HG02840 (cell line): ENCODE measurements around the gene NUAK1.

Experiments
- ATAC-seq: cut with Tn5 transposase; IDR thresholded peaks from one replicate; pipeline ENCODE4 v1.9.1; 2021; ENCODE audit warnings: mild to moderate bottlenecking, moderate library complexity, moderate number of reproducible peaks; ENCODE audit not compliant: unreplicated experiment, low FRiP score

NUAK1 gene

DNA sequence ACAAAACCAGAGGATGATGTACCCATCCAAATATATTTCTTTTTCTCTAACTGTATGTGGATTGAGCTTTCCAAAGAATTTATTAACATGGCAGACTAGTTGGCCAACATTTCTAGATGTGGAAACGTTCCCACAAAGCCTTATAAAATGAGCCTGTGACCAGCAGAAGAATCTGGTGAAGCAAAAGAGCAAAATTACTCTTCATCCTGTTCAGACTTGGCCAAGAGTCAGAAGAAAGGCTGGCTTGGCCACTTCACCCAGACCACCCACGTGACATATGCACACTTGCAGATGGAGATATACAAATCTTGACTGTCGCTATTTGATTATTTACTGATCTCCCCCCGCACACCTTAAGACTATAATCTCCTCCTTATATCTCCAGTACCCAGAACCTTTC lies 96.7 kb downstream of the NUAK1 start:
- ATAC-seq, result no peak

DNA sequence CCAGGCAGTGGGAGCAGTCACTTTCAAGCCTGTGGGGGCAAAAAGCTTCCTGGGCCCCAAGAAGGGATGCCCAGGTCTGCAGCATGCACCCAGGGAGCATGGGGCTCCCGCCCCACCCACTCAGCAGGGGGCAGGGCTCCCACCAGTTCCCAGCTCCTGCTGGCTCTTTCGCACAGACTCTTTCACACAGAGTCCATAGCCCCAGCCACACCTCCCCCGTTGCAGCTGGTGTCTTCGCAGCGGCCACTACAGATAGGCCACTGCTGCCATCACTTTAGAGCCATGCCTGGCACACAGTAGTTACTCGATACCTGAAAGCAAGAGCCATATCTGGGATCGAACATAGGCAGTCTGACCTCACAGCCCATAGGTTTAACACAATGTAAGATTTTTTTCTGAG lies 98.2 kb downstream of the NUAK1 start:
- no peak for ATAC-seq

DNA sequence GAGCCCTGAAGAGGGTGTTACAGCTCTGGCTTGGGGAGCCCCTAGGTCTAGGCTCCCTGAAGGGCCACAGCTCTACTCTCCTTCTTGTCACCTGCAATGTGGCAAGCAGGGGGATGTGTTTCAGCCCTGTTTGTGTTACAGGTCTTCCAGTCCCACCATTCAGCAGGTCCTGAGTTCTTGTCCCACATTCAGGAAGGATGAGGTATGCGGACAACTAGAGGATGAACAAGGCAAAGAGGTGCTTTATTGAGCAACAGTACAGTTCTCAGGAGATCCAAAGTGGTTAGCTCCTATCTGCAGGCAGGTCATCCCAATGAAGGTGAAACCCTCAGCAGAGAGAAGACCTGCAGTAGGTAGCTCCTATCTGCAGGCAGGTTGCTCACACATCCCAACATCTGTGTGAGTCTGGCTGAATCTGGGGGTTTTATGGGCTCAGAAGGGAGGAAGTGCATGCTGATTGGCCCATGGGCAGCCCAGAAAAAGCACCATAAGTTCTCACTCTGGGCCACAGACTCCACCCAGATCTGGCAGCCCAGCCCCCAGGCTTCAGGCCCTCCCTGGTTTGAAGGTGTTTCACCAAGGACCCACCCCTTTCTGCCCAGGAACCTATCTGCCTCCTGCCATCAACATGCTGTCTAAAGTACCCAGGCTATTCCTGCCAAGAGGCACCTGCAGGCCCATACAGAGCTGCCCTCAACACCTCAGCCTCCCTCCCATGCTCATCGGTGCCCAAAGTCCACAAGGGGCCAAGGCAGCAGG lies 98.9 kb downstream of the NUAK1 start:
- ATAC-seq, result no peak

DNA sequence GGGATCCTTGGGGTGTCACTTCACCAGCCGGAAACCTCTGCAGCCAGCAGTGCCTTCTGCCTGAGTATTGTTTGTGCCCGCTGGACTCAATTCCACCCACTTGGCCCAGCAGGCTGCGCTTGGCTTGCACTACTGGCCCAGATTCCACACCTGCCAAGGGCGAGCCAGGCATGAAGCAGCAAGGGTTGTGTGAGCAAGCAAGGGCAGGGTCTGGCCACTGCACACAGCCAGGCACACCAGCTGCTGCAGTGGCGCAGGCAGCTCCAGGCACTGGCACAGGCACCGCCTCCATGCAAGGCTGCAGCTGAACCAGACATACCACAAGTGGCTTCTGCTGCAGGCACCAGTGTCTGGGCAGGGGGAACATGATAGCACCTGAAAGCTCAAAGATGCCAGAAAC lies 99.5 kb downstream of the NUAK1 start:
- no peak for ATAC-seq

DNA sequence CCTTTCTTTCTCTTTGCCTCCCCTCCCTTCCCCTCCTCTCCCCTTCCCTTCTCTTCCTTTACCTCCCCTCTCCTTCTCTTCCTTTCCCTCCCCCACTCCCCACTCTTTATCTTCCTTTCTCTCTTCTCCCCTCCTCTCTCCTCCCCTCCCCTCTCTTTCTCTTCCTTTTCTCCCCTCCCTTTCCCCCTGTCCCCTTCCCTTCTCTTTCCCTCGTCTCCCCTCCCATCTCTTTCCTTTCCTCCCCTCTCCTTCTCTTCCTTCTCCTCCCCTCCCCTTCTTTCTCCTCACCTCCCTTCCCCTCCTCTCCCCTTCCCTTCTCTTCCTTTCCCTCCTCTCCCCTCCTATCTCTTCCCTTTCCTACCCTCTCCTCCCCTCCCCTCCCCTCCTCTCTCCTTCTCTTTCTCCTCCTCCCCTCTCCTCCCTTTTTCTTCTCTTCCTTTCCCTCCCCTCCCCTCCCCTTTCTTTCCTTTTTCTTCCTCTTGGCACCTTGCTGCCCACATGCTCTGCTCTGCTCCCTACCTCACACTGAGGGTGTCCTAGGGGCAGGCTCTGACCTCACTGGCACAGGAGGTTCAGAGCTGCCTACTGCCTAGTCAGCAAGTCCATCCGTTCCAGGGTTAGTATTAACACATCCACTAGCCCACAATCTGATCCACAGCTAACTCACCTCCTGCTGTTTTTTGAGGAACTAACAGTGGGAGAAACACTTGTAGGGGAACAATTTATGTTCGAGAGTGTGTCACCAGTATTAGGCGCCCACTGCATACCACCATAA lies 101.0 kb downstream of the NUAK1 start:
- no peak for ATAC-seq

DNA sequence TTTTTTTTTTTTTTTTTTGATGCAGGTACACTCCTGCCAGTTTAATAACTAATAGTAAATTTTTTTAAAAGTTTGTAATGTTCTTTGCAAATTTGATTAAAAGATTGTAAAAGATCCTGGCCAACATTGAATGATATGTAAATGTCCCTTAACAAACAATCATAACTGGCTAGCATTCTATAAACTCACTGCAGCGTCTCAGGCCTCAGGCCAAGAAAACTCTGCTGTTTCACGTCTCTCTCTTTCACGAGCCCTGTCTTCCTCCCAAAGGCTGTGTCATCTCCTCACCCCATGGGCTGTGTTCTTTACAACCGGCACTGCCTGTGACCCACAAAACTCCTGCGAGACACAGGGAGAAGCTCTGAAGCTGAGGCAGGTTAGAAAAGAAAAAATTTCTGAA lies 103.3 kb downstream of the NUAK1 start:
- no peak for ATAC-seq

DNA sequence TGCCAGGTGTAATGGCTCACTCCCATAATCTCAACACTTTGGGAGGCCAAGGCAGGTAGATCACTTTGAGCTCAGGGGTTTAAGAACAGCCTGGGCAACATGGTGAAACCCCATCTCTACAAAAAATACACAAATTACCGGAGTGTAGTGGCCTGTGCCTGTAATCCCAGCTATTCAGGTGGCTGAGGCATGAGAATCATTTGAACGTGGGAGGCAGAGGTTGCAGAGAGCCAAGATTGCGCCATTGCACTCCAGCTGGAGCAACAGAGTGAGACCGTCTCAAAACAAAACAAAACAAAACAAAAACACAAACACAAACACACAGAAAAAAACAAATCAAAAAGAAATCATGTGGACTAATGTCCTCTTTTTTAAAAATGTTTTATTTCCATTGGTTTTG lies 104.4 kb downstream of the NUAK1 start:
- no peak for ATAC-seq

DNA sequence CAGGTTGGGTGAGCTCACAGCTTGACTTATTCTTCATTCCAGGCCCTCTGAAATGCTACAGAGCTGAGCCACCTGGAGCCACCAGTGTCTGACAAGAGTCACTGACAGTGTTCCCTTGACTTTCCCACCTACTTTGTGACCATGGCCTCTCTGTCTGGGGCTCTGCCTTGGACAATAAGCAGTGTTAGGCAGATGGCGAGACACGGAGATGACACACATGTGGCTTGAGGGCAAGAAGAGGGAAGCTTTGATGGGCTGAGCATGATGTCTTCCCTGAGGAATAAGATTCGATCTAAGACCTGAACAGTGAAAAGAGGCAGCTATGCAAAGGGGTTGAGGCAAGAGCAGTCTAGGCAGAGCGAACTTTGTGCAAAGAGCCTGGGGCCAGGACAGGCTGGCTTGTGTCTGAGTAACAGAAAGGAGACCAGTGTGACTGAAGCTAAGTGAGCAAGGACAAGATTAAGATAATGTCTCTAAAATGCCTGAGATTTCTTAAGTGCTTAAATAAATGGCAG lies 105.5 kb downstream of the NUAK1 start:
- ATAC-seq, result no peak

DNA sequence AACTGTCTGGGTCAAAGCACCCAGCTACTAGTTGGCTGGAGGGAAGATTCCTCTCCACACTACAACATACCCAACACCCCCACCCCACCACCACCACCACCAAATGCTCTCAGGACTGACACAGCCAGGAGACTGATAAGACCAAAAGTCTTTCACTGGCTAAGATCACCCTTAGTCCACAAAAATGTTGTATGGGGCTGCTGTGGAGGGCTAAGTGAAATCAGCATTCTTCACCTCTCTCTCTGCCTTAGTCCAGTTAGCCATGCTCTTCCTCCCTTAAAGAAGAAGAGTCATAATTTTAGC lies 106.2 kb downstream of the NUAK1 start:
- ATAC-seq, result no peak

DNA sequence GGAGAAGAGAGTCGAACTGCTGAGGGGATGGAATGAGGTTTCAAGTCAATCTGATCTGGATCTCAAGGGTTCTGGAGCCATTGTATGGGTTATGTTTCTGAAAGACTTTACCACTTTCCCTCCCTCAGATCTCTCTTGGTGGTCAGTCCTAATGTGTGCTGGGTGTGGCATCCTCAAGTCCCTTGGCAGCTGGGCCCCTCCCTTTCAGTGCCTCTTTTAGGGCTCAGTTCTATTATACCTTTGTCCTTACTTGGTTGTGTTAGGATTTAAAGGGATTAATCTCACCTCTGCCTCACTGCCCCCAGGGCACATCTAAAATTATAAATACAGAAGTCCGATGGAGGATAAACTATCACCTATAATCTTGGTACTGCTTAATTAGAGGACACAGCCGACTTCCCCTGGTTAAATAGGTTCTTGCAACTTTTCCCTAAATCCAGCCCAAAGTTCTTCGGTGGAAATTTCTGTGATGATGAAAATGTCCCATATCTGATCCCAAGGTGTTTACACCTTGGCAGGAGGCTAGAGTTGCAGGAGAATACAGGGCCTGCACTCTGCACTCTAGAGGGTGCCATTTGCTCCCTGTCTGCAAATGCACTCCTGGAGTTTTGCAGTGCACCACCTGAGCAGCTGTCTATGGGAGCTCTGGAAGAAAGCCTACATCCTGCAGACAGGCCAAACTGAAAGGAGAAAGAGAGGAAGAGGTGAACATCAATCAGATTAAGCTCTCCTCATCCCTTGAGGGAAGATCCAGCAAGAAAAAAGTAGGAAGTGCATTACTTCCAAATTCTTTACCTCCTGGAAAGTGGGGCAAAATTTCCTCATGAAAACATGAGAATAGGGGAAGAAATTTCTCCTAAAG lies 106.8 kb downstream of the NUAK1 start:
- ATAC-seq, result no peak

DNA sequence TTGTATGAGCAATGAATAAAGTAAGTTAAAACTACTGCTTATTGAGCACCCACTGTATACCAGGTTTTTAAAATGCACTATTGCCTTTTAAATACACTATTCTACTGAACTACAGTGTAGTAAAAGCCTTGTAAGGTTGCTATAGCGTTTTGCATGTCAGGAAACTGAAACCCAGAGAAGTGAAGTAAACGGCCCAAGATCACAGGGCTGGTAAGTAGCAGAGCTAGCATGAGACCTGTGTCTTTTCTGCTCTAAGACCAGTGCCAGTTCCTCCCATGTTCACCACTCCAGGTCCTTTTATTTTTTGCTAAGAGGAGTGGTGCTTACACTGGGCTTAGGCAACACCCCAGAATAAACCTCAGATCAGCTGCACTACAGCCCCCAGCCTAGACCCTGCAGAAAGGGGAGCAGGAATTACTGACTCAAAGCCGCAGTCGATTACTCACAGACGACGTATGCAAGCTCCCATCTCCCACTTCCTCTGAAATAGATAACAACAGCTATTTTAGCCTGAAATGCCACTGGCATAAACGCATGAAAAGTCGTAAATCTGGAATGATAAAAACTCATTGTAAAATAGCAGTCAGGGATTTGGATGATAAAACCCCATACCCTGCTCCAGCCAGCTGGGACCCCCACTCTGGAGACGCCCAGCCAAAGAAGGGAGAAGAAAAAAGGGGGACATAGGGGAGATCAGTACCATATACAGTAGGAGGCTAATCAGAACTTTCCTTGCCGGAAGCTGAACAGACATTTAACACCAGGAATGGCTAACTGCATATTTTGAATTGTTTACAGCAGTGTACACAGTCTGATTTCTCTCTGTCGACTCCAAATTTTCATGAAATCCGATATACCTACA lies 108.3 kb downstream of the NUAK1 start:
- no peak for ATAC-seq

DNA sequence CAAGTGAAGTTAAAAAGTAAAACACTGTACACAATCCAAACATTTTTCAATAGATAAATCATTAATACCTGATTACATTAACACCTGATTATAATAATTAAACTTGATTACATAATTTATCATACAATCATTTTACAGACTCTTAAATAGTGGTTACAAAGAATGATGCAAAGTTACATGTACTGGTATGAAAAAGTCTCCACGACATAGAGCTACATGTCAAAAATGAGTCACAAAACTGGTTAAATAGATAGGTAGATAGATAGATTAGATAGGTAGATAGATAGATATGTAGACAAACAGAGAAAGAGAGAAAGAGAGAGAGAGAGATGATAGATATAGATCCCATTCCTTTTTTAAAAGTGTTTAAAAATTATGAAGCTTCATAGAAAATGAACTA lies 109.2 kb downstream of the NUAK1 start:
- ATAC-seq, result no peak

DNA sequence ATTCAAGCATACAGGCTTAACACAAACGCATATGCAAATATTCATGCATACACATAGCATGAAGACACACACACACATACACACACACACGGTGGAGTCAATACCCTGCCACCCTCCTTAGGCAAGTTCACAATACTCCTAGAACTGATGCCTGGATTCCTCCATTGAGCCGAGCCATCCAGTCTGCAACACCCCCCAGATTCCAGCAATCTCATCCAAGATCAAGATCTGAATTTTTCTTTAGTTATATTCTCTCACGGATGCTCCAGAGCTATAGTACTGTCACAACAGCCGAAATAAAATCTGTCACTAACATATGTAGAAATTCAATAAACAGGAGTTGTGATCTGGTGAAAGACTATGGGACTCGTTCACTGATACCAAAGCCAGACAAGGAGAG lies 110.8 kb downstream of the NUAK1 start:
- ATAC-seq, result no peak

DNA sequence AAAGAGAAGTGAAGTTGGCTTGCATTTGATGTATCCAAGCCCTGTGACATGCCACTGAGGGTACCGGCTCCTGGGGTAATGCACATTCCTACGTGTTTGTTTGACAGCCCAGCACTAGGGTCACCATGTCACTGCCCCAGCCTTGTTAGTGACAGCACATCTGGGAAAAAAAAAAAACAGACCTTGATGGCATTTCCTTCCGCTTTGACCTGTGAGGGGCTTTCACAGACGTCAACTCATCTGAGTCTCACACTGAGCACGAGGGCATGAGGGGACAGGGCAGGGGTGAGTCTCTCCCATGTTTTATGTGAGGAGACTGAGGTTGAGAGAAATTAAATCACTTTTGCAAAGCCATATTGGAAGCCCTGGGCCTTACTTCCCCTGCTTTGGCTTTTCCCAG lies 111.5 kb downstream of the NUAK1 start:
- ATAC-seq, result no peak

DNA sequence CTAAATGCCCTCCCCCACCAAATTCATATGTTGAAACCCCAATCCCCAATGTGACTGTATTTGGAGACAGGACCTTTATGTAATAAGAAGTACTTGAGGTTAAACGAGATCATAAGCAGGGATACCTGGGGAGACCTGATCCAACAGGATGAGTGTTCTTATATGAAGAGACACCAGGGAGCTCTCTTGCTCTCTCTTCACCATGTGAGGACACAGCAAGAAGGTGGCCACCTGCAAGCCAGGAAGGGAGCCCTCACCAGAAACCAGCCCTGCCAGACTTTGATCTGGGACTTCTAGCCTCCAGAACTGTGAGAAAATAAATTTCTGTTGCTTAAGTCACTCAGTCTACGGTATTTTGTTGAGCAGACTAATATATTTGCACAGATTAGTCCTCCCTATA lies 113.6 kb downstream of the NUAK1 start:
- no peak for ATAC-seq

DNA sequence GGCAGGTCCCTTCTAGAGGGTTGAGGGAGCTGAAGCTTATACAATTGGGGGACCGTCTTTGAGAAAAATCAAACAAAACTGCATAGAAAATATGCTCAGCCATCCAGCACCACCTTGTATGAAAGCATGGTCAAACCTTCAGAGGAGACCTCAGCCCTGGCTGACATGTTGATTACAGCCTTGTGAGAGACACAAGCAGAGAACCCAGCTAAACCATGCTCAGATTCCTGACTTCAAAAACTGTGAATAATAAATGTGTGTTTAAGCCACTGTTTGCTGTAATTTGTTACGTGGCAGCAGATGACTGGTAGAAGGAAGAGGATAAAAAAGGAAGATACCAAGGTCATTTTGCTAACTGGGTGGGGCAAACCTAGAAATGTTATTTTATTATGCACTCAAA lies 115.7 kb downstream of the NUAK1 start:
- ATAC-seq, result no peak

DNA sequence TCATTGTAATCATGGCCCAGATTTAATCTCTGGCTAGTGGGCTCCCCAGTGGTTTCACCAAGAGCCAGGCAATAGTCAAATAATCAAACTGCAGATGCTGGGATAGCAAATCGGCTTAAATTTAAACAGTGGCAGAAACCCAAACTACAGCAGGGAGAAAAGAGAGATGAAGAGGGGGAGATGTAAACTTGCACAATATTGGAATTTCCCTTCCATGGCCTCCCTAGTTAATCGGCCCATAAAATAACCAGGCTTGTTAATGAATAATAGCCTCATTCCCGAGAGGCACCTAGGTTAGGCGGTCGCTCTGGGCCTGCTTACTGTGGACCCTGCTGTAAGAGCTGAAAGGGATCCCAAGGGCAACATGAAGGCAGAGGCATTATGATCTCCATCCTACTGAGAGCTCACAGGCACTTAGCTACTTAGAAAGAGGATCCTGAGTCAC lies 116.2 kb downstream of the NUAK1 start:
- ATAC-seq, result no peak

DNA sequence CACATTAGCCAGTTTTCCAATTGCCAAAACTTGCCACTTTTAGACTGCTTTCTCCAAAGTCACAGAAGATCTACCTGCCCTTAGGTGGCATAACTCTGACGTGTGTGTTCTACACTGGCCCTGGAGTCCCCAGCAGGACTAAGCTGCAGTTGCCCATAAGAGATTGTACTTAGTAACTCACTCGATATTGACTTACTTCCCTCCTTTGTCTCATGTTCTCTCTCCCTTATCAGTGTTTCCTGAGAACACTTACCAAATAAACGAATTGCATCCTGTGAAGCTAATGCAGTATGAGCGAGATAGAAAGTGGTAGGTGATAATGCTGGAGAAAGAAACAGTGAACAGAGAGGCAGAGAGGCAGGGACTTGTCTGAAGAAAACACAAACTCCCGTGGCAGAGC lies 117.2 kb downstream of the NUAK1 start:
- ATAC-seq, result no peak

DNA sequence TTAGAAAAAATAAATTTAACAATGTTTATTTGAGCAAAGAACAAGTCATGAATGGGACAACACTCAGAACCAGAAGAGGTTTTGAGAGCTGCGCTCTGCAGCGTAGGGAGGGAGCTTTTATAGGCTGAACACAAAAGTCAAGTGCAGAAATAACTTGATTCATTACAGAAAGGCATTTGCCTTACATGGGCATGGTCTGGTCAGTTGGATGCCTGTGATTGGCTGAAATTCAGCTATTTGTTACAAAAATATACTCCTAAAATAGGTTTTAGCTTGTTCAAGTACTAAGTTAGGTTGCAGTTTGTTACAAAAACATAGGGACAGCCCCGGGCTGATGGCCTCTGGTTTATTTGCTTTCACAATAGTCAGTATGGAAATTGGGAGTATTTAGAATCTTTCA lies 118.0 kb downstream of the NUAK1 start:
- ATAC-seq, result no peak

DNA sequence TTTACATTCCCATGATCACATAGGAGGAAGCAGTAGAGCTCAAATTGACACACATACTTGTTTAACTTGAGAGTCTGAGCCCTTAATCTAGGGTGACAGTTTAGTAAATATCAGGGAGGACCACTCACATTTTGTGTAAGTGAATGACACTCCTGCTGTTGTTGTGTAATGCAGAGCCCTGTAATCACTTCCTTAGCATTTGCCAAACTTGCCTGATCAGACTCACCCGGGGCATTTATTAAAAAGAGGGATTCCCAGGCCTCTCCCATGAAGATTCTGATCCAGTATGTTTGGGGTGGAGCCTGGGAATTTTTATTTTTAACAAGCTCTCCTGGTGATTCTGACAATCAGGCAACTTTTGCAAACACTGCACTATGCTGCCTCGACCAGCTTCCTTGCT lies 119.6 kb downstream of the NUAK1 start:
- ATAC-seq, result no peak
